D721Med (cell line): ENCODE measurements around the gene NDUFS1.
"Not testable (repeated sequence)": the region's sequence is repeated elsewhere in the genome, so short reads cannot be mapped to it uniquely, and the experiment has no call there.

ENCODE experiments used
- DNase-seq: peaks from one replicate; pipeline ENCODE4 v3.0.0; 2011; ENCODE audit warnings: low spot score; ENCODE audit not compliant: insufficient read length
- FAIRE-seq: peaks from 2 replicates; lab custom pipeline; 2011; peaks lifted over from hg19 to GRCh38; lab: Jason Lieb, UNC
- TF ChIP-seq, protein P1 (sequence below): IDR thresholded peaks from 2 replicates; pipeline ENCODE4 v1.5.1; 2012; ENCODE audit warnings: mild to moderate bottlenecking, control low read depth; ENCODE audit not compliant: insufficient read depth; ENCODE audit errors: missing control alignments

Gene NDUFS1

DNA sequence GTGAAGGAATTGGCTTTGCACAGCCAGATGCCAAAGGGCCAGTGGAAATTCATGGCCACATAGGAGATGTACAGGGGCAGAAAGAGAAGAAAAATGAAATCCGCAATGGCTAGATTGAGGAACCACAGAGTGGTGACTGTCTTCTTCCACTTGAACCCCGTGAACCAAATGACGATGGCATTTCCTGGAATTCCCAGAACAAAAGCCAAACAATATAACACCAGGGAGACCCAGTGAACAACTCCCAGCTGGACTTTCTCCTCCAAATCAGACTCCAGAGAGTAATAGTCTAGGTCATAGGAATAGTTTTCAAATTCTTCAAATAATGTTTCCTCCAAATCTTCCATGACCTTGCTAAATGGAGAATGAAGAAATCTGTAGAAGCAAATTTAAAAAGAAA is 17.7 kb upstream of the NDUFS1 start:
- TF ChIP-seq, protein P1, sequence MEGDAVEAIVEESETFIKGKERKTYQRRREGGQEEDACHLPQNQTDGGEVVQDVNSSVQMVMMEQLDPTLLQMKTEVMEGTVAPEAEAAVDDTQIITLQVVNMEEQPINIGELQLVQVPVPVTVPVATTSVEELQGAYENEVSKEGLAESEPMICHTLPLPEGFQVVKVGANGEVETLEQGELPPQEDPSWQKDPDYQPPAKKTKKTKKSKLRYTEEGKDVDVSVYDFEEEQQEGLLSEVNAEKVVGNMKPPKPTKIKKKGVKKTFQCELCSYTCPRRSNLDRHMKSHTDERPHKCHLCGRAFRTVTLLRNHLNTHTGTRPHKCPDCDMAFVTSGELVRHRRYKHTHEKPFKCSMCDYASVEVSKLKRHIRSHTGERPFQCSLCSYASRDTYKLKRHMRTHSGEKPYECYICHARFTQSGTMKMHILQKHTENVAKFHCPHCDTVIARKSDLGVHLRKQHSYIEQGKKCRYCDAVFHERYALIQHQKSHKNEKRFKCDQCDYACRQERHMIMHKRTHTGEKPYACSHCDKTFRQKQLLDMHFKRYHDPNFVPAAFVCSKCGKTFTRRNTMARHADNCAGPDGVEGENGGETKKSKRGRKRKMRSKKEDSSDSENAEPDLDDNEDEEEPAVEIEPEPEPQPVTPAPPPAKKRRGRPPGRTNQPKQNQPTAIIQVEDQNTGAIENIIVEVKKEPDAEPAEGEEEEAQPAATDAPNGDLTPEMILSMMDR, result no peak
- FAIRE-seq (no peak), DNase-seq (no peak)

DNA sequence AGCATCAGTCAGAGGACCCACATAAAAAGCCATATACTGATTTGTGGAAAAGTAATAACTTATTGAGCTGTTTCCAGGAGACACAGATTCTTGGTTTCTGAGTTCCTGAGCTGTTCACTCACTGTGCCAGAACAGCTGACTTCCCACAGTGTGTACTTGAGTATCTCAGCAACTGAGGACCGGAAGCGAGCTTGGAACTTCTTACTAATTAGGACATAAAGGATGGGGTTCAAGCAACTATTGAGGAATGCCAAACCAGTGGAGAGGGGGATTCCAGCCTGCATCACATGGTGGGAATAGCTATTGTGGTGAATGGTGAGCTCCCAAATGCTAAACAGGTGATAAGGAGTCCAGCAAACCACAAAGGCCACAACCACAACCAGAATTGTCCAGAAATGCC is 16.9 kb upstream of the NDUFS1 start:
- DNase-seq, result no peak

DNA sequence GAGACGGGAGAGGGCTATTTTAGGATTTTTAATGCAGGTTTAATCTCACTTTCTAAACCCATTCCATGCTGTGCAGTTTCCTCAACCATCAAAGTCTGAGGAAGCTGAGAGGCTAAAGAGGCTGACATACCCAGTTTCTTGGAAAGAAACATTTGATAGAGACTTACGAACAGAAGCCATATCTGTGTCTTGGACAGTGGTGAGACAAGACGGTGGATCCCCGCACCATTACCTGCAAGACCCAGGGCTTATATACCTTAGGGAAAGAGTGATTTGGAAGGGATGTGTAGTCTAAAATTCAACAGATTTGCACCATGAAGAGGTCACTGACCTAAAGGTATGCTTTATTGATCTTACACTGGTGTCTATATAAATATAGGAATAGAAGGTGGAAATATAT is 13.9 kb upstream of the NDUFS1 start:
- DNase-seq (no peak), FAIRE-seq (no peak)
- TF ChIP-seq, protein P1, result no peak

More for the DNA sequence above, 16.9 kb upstream of the NDUFS1 start:
- TF ChIP-seq, protein P1, result no peak
- no peak for FAIRE-seq

DNA sequence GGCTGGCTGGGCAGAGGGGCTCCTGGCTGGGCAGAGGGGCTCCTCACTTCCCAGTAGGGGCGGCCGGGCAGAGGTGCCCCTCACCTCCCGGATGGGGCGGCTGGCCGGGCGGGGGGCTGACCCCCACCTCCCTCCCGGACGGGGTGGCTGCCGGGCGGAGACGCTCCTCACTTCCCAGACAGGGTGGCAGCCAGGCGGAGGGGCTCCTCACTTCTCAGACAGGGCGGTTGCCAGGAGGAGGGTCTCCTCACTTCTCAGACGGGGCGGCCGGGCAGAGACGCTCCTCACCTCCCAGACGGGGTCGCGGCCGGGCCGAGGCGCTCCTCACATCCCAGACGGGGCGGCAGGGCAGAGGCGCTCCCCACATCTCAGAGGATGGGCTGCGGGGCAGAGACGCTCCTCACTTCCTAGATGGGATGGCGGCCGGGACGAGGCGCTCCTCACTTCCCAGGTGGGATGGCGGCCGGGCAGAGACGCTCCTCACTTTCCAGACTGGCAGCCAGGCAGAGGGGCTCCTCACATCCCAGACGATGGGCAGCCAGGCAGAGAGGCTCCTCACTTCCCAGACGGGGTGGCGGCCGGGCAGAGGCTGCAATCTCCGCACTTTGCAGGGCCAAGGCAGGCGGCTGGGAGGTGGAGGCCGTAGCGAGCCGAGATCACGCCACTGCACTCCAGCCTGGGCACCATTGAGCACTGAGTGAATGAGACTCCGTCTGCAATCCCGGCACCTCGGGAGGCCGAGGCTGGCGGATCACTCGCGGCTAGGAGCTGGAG is 12.6 kb upstream of the NDUFS1 start:
- not testable (repeated sequence) for FAIRE-seq

DNA sequence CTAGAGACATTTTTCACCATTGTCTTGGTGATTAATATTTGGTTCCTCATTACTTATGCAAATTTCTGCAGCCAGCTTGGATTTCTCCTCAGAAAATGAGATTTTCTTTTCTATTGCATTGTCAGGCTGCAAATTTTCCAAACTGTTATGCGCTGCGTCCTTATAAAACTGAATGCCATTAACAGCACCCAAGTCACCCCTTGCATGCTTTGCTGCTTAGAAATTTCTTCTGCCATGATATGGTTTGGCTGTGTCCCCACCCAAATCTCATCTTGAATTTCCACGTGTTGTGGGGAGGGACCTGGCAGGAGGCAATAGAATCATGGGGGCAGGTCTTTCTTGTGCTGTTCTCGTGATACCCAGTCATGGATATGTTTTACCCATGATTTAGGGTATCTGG is 9.0 kb upstream of the NDUFS1 start:
- FAIRE-seq, DNase-seq: not testable (repeated sequence)

More for the DNA sequence above, 12.6 kb upstream of the NDUFS1 start:
- DNase-seq, result not testable (repeated sequence)

DNA sequence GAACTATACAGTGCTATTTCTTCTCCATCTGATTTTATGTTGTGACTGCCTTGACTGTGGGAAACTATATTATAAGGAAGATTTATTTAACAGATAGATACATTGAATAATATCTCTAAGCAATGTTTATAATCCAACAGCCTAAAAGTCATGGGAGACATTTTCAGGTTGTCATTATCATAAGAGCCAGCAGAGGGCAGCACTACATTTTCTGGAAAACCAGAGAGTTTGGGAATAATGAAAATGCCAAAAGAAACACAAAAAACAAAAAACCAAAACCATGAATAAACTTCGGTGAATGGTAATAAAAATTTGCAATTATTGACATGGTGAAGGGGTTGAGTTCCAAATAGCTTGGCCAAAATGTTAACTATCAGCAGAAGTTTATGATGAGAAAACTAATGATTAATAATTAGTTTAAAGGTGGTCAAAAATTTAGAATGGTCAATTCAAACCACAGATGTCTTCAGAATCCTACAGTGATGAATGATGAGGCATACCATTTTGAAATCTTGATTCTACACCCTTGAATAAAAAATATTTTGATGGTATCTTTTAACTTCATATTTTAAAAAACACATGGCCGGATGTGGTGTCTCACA is 5.1 kb upstream of the NDUFS1 start:
- FAIRE-seq (no peak), DNase-seq (no peak)
- TF ChIP-seq, protein P1, result peak; percentile 75

DNA sequence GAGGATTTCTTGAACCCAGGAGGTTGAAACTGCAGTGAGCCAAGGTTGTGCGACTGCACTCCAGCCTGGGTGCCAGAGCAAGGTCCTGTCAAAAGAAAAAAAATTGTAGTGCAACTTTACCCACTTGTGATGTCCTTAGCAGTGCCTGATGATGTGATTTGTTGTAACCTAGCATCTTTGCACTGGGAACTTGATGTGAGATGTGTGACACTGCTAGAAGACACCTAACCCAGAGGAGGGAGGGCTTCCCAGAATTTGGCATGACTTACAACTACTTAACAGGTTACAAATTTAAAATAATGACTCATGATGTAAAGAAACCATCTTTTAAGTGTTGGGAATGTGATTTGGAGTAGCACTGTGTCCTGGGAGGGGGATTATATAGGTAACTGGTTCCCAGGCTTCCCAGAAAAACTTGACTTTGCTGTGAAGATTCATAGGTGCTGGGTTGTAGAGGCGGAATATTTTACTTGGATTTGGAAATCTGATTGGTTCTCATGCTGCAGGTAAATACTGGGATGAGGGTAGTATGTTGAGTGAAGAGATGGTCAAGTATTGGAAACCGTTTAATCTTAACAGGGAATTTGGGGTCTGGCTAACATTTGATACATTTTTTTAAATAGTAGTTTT is 4.1 kb upstream of the NDUFS1 start:
- FAIRE-seq, result no peak
- no peak for DNase-seq
- TF ChIP-seq, protein P1, result no peak

DNA sequence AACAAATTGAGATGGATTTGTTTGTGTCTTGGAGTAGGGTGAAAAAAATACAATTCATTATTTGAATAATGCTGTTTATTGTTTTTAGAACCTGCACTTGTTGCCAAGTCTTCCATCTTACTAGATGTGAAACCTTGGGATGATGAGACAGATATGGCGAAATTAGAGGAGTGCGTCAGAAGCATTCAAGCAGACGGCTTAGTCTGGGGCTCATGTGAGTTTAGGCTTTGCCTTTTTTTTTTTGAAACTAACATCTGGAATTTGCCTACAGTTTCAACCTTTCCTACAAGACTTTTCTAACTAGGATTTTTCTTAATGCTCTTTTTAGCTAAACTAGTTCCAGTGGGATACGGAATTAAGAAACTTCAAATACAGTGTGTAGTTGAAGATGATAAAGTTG is 3.2 kb upstream of the NDUFS1 start:
- not testable (repeated sequence) for DNase-seq, FAIRE-seq
